GM20000 (cell line): ENCODE results near the gene KLK10.

Experiments
- DNase-seq: peaks from one replicate; pipeline ENCODE4 v3.0.0; 2012; ENCODE audit warnings: low spot score
- CTCF ChIP-seq: IDR thresholded peaks from 2 replicates; pipeline ENCODE4 v1.5.1; 2012; ENCODE audit warnings: mild to moderate bottlenecking, control low read depth; ENCODE audit errors: extremely low read depth, missing control alignments

KLK10 gene

GRCh38 chr19:50983625-50984292, 35.8 kb downstream of the KLK10 start, which contains the start of gene KLK7:
Gene KLK7 (minus strand): TSS chr19:50983917. CDS start chr19:50982399, 1,518 bp downstream.
- DNase-seq: no peak
- no peak for TF ChIP-seq CTCF

- no peak for TF ChIP-seq CTCF
- DNase-seq: no peak
Observed at GRCh38 chr19:50982186-50982585, 37.3 kb downstream of the KLK10 start.

GRCh38 chr19:50981587-50982146, 37.8 kb downstream of the KLK10 start:
- DNase-seq: no peak

GRCh38 chr19:50980208-50980607, 39.3 kb downstream of the KLK10 start:
- DNase-seq: no peak
- no peak for TF ChIP-seq CTCF

More at GRCh38 chr19:50981587-50982146, 37.8 kb downstream of the KLK10 start:
- TF ChIP-seq CTCF: no peak

GRCh38 chr19:50979758-50980157, 39.8 kb downstream of the KLK10 start:
- no peak for TF ChIP-seq CTCF
- no peak for DNase-seq

GRCh38 chr19:50978772-50979390, 40.6 kb downstream of the KLK10 start:
- DNase-seq: no peak

More at GRCh38 chr19:50978772-50979390, 40.6 kb downstream of the KLK10 start:
- TF ChIP-seq CTCF: no peak
